AG10803 (cell line): ENCODE results near the gene METTL25.

ENCODE experiments used
- DNase-seq: peaks from one replicate; pipeline ENCODE4 v3.0.0; 2010; ENCODE audit warnings: low read depth
- H3K4me3 ChIP-seq: 2 replicates; pipeline ENCODE4 v1.5.1; 2011; ENCODE audit warnings: mild to moderate bottlenecking, low read length, control low read depth
- CTCF ChIP-seq: conservative IDR thresholded peaks from 2 replicates; pipeline ENCODE4 v1.5.1; 2011; ENCODE audit warnings: mild to moderate bottlenecking, low read length, control low read depth, inconsistent platforms

The METTL25 gene

GRCh38 chr12:82437744-82438143 is 79.4 kb downstream of the METTL25 start:
- DNase-seq, result no peak
- H3K4me3 ChIP-seq, result no peak overlapping the region
- TF ChIP-seq CTCF, result no peak

GRCh38 chr12:82438356-82438755 is 80.0 kb downstream of the METTL25 start:
- no peak for DNase-seq
- H3K4me3 ChIP-seq, result no peak overlapping the region
- TF ChIP-seq CTCF, result no peak

DNA sequence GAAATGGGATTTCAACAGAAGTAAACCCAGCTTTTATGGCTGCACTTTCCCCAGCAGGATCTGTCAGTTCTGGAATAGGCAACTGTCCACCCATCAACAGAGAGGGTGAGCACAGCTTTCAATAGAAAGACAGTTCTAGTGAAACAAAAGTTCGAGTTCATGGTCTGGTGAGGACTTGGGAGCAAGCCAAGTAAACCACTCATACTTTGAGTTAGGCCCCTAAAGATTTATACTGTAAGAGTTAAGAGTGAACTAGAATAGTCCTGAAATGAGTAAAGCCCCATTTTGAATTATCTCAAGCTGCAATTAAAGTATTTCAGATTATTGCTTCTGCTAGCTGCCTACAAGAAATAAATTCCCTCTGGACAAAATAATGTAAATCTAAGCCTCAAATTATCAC is 82.6 kb downstream of the METTL25 start:
- TF ChIP-seq CTCF, result no peak
- DNase-seq, result no peak
- H3K4me3 ChIP-seq, result no peak overlapping the region

DNA sequence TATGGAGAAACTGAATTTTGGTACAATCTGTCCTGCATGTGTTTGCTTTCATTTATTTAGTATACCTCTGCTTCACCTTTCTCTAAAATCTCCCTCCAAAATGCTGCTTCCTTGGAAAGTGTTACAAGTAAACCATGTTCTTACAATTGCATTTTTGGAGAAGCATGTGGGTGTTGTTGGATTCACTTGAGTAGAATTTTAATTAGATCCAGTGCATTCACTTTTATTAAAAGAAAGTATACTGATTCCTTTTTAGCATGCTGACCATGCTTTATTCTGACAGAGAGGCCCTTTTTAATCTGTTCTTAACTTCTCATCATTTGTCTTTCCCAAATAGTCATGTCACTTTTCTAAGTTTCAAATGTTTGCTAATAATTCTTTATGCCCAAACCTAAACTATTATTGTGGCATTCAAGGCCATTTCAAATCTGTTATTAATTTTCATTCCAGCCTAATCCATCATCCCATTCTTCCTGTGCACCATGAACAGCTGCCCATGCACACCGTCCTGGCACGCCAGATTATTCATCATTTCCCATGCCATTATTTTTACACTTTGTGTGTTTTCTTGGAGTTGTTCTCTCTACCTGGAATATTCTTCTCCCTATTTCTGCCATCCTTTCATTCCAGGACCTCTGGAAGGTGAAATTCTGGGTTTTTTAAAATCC is 90.7 kb downstream of the METTL25 start:
- no peak overlapping the region for H3K4me3 ChIP-seq
- DNase-seq, result peak; percentile 48
- TF ChIP-seq CTCF, result no peak

DNA sequence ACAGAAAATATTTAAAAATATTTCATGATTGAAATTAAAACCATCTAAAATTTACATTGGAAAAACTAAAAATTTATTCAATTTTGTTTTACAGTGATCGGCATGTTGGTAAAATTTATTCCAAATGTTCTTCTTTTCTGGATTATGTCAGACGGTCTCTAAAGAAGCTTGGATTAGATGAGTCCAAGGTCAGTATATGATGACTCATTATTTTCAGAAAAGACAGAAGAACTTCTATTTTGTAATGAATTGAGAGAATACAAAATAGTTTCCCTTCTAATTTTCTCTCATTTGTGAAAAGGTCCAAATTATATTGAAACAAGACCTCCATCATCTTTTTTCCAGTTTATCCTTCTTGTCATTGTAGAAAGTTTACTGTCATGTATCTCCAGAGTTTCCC is 98.3 kb downstream of the METTL25 start:
- H3K4me3 ChIP-seq, result no peak overlapping the region
- no peak for DNase-seq
- no peak for TF ChIP-seq CTCF

DNA sequence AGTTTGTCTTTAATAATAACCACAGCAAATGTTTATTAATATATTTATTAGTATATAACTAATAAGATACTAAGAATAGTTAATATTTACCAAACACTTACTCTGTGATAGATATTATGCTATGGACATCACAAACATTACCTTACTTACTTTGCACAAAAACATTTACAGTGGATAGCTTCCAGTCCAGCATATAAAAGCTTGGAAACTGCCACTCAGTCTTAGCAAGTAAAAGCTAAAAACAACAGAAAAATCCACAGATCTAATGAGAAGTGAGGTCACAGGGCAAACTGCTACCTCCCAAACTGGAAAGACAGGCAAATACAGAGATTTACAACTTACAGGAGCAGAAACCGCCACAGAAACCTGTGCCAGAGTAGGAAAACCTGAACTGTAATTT is 99.8 kb downstream of the METTL25 start:
- no peak for TF ChIP-seq CTCF

GRCh38 chr12:82461393-82461792 is 103.1 kb downstream of the METTL25 start:
- no peak for TF ChIP-seq CTCF
- DNase-seq, result no peak
- no peak overlapping the region for H3K4me3 ChIP-seq

More for the DNA sequence above, 99.8 kb downstream of the METTL25 start:
- no peak for DNase-seq
- H3K4me3 ChIP-seq, result no peak overlapping the region
